Measurements from ENCODE around the gene GRIK2. TPM values are rescaled to one million over a fixed set of nuclear protein-coding genes. Genes with fewer than 3 reads are reported as not detected.
"Not testable (repeated sequence)": the region's sequence is repeated elsewhere in the genome, so short reads cannot be mapped to it uniquely, and the experiment has no call there.

Gene GRIK2
- total and polyA plus RNA-seq, 8 donors = 0.61 to 3.5 (median 2.4) TPM

DNA sequence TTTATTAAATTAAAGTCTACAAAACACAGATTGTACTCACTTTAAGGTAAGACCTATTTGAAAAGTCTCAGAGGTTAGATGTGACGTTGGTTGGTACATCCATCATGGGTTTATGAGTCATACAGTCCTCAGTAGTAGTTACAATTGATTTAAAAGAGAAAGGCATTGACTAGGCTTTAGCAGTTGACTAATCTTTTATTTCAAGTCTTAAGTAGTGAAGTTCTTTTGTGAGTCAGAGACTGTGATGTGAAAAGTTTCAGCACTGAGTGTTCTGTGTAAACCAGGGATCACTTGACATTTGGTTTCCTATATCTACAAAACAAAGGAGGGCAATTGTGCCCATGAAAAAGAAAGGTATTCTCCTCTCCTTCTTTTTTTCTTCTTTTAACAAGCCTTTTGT, 221.3 kb downstream of the GRIK2 start:
- 32 to 33% methylated on average over 1 of the region's 1 CpG for WGBS, 2 donors

GRCh38 chr6:101626269-101626668, 232.8 kb downstream of the GRIK2 start:
- Histone ChIP-seq H3K4me1 (no peaks in the 10 kb centered on the region), H3K36me3 (no peaks in the 10 kb centered on the region), H3K4me3 (no peak overlapping the region), H3K27ac (no peak overlapping the region), H3K27me3 (no peaks in the 10 kb centered on the region), H3K9me3 (no peaks in the 10 kb centered on the region)
- intact Hi-C loops (cut with DNase I) = no loop called here
- 62 to 67% methylated on average over 6 of the region's 6 CpGs for WGBS, 2 donors
- peak in 1 of 6 donors; percentile 6 for DNase-seq
- TF ChIP-seq, protein P1, sequence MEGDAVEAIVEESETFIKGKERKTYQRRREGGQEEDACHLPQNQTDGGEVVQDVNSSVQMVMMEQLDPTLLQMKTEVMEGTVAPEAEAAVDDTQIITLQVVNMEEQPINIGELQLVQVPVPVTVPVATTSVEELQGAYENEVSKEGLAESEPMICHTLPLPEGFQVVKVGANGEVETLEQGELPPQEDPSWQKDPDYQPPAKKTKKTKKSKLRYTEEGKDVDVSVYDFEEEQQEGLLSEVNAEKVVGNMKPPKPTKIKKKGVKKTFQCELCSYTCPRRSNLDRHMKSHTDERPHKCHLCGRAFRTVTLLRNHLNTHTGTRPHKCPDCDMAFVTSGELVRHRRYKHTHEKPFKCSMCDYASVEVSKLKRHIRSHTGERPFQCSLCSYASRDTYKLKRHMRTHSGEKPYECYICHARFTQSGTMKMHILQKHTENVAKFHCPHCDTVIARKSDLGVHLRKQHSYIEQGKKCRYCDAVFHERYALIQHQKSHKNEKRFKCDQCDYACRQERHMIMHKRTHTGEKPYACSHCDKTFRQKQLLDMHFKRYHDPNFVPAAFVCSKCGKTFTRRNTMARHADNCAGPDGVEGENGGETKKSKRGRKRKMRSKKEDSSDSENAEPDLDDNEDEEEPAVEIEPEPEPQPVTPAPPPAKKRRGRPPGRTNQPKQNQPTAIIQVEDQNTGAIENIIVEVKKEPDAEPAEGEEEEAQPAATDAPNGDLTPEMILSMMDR (IDR thresholded peaks at IDR 0.05) = no peak
- FAIRE-seq = no peak
- ATAC-seq = peak in 1 of 4 donors; percentile 52

More for the DNA sequence above, 221.3 kb downstream of the GRIK2 start:
- Histone ChIP-seq H3K27ac (no peak overlapping the region), H3K4me3 (no peak overlapping the region), H3K4me1 (no peaks in the 10 kb centered on the region), H3K36me3 (no peaks in the 10 kb centered on the region), H3K27me3 (no peaks in the 10 kb centered on the region), H3K9me3 (no peaks in the 10 kb centered on the region)
- DNase-seq (no peak), FAIRE-seq (no peak), ATAC-seq (no peak)
- intact Hi-C loops (cut with DNase I) = no loop called here
- TF ChIP-seq, protein P1 (IDR thresholded peaks at IDR 0.05) = no peak

DNA sequence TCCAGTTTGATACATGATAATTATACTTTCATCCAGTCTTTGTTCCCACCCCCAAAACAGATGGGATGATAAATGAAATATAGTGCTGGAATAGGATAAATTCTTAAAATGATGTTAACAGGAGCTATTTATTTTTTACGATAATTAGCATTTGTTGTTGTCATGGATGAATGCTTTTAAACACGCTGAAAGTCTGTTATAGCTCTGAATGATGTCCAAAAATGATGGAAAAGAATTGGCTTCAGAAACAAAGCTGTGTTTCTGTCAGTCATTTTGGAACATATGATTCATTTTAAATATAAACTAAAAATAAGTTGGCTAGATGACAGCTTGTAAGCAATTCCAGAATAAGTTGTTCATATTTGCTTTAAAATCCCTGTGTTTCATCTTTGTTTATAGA, 237.4 kb downstream of the GRIK2 start:
- 54 to 84% methylated on average over 2 of the region's 2 CpGs for WGBS, 2 donors
- H3K36me3 ChIP-seq = no peaks in the 10 kb centered on the region
- intact Hi-C loops (cut with DNase I) = no loop called here
- DNase-seq (no peak), ATAC-seq (no peak), FAIRE-seq (no peak)
- H3K4me3 ChIP-seq = no peak overlapping the region
- no peak overlapping the region for H3K27ac ChIP-seq
- H3K27me3 ChIP-seq = no peaks in the 10 kb centered on the region
- H3K4me1 ChIP-seq = no peaks in the 10 kb centered on the region
- no peaks in the 10 kb centered on the region for H3K9me3 ChIP-seq
- TF ChIP-seq, protein P1 (IDR thresholded peaks at IDR 0.05) = no peak

- Histone ChIP-seq H3K36me3 (no peaks in the 10 kb centered on the region), H3K4me1 (no peaks in the 10 kb centered on the region), H3K9me3 (no peaks in the 10 kb centered on the region), H3K4me3 (no peak overlapping the region), H3K27ac (no peak overlapping the region), H3K27me3 (no peaks in the 10 kb centered on the region)
- no peak for FAIRE-seq
- no peak for DNase-seq
- intact Hi-C loops (cut with DNase I) = no loop called here
- TF ChIP-seq, protein P1 (IDR thresholded peaks at IDR 0.05) = no peak
- no peak for ATAC-seq
- WGBS, 2 donors = 69 to 73% methylated on average over 3 of the region's 3 CpGs
Observed at GRCh38 chr6:101633081-101633480, 239.6 kb downstream of the GRIK2 start.

DNA sequence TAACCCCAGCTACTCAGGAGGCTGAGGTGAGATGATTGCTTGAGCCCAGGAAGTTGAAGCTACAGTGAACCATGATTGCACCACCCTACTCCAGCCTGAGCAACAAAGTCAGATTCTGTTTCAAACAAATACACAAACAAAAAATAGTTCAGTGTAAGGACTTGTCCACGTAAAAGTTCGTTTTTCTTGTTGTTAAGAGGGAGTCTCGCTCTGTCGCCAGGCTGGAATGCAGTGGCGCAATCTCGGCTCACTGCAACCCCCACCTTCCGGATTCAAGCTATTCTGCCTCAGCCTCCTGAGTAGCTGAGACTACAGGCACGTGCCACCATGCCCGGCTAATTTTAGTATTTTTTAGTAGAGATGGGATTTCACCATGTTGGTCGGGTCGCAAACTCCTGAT, 245.4 kb downstream of the GRIK2 start:
- H3K27ac ChIP-seq; H3K4me1 ChIP-seq; H3K27me3 ChIP-seq; intact Hi-C loops (cut with DNase I); H3K4me3 ChIP-seq; DNase-seq; ATAC-seq; FAIRE-seq; H3K36me3 ChIP-seq; H3K9me3 ChIP-seq: not testable (repeated sequence)
- WGBS, 2 donors = 80 to 88% methylated on average over 11 of the region's 11 CpGs

All from pancreas (tissue), 10 donors.